Smooth muscle cell (in vitro differentiated cells): ENCODE data around the gene DCLRE1C. TPM values are rescaled to one million over a fixed set of nuclear protein-coding genes. Genes with fewer than 3 reads are reported as not detected.
"Not testable (repeated sequence)": the region's sequence is repeated elsewhere in the genome, so short reads cannot be mapped to it uniquely, and the experiment has no call there.

Experiments used
- DNase-seq: peaks from one replicate; lab custom pipeline; 2025; ENCODE audit not compliant: unreplicated experiment; lab: John Stamatoyannopoulos, UW
- H2AFZ ChIP-seq: fragments of 200-600 bp; sonication (generic); 2 replicates; pipeline ENCODE4 v1.6.0; 2016; ENCODE audit warnings: antibody characterized with exemption, low read depth, mild to moderate bottlenecking
- H3F3A ChIP-seq: fragments of 200-600 bp; sonication (generic); 2 replicates; pipeline ENCODE4 v1.6.0; 2017; ENCODE audit warnings: antibody characterized with exemption, low read depth
- H3K27ac ChIP-seq: fragments of 200-600 bp; sonication (generic); 2 replicates; pipeline ENCODE4 v1.5.1; 2016; ENCODE audit warnings: low read depth, mild to moderate bottlenecking
- H3K27me3 ChIP-seq: fragments of 200-600 bp; sonication (generic); 2 replicates; pipeline ENCODE4 v1.6.1; 2016; ENCODE audit warnings: low read depth, mild to moderate bottlenecking
- H3K36me3 ChIP-seq: fragments of 200-600 bp; sonication (generic); 2 replicates; pipeline ENCODE4 v1.5.1; 2016; ENCODE audit warnings: low read depth
- H3K4me1 ChIP-seq: fragments of 200-600 bp; sonication (generic); 2 replicates; pipeline ENCODE4 v1.5.1; 2016; ENCODE audit warnings: low read depth
- H3K4me2 ChIP-seq: fragments of 200-600 bp; sonication (generic); 2 replicates; pipeline ENCODE4 v1.6.0; 2016; ENCODE audit warnings: mild to moderate bottlenecking
- H3K4me3 ChIP-seq: fragments of 200-600 bp; sonication (generic); 2 replicates; pipeline ENCODE4 v1.5.1; 2016; ENCODE audit warnings: mild to moderate bottlenecking
- H3K79me2 ChIP-seq: fragments of 200-600 bp; sonication (generic); 2 replicates; pipeline ENCODE4 v1.6.0; 2016; ENCODE audit warnings: low read depth, mild to moderate bottlenecking
- H3K9ac ChIP-seq: fragments of 200-600 bp; sonication (generic); 2 replicates; pipeline ENCODE4 v1.6.0; 2016; ENCODE audit warnings: low read depth
- H3K9me3 ChIP-seq: fragments of 200-600 bp; sonication (generic); replicated peaks from 2 replicates; pipeline ENCODE4 v1.5.1; 2016; ENCODE audit warnings: low read depth
- H4K20me1 ChIP-seq: fragments of 200-600 bp; sonication (generic); 2 replicates; pipeline ENCODE4 v1.6.0; 2016; ENCODE audit warnings: low read depth
- WGBS: methylation state at CpG from one replicate; pipeline ENCODE4 v1.1.7; 2016; ENCODE audit warnings: low lambda C conversion rate; 5-methylcytosine and 5-hydroxymethylcytosine counted together
- polyA plus RNA-seq: library from polyadenylated mRNA; unstranded; fragments of >200 nt; fragmentation: Nextera tagmentation; extraction: Ambion mirVana; gene quantifications from 2 replicates; pipeline ENCODE4 v1.2.1, GENCODE V29; 2016
- total RNA-seq: library from RNA; depleted of rRNA; stranded (reverse); fragments of >200 nt; gene quantifications from 2 replicates; pipeline ENCODE4 v1.2.3, GENCODE V29; 2014
- TF ChIP-seq, protein P1 (sequence below): fragments of 200-600 bp; sonication (generic); IDR thresholded peaks from 2 replicates; pipeline ENCODE4 v1.5.1; 2017; ENCODE audit warnings: borderline replicate concordance, mild to moderate bottlenecking, antibody characterized with exemption; ENCODE audit not compliant: insufficient read depth, poor library complexity, severe bottlenecking

Gene DCLRE1C
- total and polyA plus RNA-seq, 2 experiments from 2014 or later, result 7.0 to 7.6 TPM

DNA sequence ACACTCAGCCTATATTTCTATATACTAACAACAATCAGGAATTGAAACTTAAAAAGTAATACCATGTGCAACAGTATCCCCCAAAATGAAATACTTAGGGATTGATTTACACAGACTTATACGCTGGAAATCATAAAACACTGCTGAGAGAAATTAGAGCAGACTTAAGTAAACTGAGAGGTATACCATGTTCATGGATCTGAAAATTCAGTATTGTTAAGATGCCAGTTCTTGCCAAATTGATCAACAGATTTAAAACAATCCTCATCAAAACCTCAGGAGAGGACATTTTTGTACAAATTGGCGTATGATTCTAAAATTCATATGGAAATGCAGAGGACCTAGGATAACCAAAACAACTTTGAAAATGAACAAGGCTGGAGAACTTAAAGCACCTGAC is 37.3 kb downstream of the DCLRE1C start:
- WGBS, result 99% methylated on average over 2 of the region's 2 CpGs
- Histone ChIP-seq H3K79me2 (no peaks in the 10 kb centered on the region), H3K36me3 (peaks cover 28% of the 10 kb centered on the region), H2AFZ (no peak overlapping the region), H3F3A (no peaks in the 10 kb centered on the region), H3K4me1 (no peaks in the 10 kb centered on the region), H3K4me3 (no peak overlapping the region), H3K4me2 (no peak overlapping the region), H3K27me3 (no peaks in the 10 kb centered on the region), H3K9ac (no peak overlapping the region), H3K27ac (no peak overlapping the region), H4K20me1 (no peaks in the 10 kb centered on the region), H3K9me3 (peaks cover 4% of the 10 kb centered on the region)
- TF ChIP-seq, protein P1, sequence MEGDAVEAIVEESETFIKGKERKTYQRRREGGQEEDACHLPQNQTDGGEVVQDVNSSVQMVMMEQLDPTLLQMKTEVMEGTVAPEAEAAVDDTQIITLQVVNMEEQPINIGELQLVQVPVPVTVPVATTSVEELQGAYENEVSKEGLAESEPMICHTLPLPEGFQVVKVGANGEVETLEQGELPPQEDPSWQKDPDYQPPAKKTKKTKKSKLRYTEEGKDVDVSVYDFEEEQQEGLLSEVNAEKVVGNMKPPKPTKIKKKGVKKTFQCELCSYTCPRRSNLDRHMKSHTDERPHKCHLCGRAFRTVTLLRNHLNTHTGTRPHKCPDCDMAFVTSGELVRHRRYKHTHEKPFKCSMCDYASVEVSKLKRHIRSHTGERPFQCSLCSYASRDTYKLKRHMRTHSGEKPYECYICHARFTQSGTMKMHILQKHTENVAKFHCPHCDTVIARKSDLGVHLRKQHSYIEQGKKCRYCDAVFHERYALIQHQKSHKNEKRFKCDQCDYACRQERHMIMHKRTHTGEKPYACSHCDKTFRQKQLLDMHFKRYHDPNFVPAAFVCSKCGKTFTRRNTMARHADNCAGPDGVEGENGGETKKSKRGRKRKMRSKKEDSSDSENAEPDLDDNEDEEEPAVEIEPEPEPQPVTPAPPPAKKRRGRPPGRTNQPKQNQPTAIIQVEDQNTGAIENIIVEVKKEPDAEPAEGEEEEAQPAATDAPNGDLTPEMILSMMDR, result no peak
- DNase-seq, result no peak

DNA sequence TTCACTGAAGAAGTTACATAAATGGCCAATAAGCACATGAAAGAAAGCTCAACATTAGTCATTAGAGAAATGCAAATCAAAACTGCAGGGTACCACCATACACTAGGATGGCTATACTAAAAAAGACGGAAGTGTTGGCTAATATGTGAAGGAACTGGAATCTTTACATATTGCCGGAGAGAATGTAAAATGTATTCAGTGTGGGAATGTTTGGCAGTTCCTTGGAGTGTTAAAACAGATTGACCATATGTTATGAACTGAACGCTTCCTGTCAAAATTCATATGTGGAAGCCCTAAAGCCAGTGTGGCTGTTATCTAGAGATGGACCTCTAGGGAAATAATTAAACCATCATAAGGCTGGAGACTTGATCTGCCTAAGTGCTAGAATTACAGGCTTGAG is 42.1 kb downstream of the DCLRE1C start:
- no peak overlapping the region for H2AFZ ChIP-seq
- no peak overlapping the region for H3K4me3 ChIP-seq
- peaks cover 4% of the 10 kb centered on the region for H3K9me3 ChIP-seq
- H3K27me3 ChIP-seq, result no peaks in the 10 kb centered on the region
- 97% methylated on average over 3 of the region's 3 CpGs for WGBS
- H3K9ac ChIP-seq, result no peak overlapping the region
- DNase-seq, result no peak
- H3K4me2 ChIP-seq, result no peak overlapping the region
- H3K4me1 ChIP-seq, result no peaks in the 10 kb centered on the region
- TF ChIP-seq, protein P1, result no peak
- no peaks in the 10 kb centered on the region for H3K79me2 ChIP-seq
- H4K20me1 ChIP-seq, result no peaks in the 10 kb centered on the region
- H3F3A ChIP-seq, result no peaks in the 10 kb centered on the region
- H3K27ac ChIP-seq, result no peak overlapping the region
- H3K36me3 ChIP-seq, result peaks cover 14% of the 10 kb centered on the region

DNA sequence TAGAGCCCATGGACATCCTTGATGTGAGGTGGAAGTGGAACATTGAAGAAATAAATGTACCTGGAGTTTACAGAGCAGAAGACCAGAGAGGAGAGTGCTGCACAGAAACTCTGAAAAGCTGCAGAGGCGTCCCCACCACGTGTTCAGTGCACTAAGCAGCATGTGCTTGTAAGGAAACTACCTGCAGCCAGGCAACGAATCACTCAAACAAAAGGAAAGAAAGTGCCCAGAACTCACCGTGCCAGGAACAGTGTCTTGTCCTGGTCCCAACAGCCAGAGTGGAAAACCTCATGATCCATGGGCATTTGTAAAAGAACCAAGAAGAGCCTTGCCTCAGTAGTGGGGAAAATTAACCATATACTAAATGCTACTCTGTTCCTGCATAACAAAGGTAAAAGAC is 42.9 kb downstream of the DCLRE1C start:
- Histone ChIP-seq H3K4me3 (no peak overlapping the region), H3F3A (no peaks in the 10 kb centered on the region), H3K79me2 (no peaks in the 10 kb centered on the region), H3K27me3 (no peaks in the 10 kb centered on the region), H3K9me3 (peaks cover 4% of the 10 kb centered on the region), H3K4me1 (no peaks in the 10 kb centered on the region), H3K36me3 (peaks cover 22% of the 10 kb centered on the region), H2AFZ (no peak overlapping the region), H3K9ac (no peak overlapping the region), H3K4me2 (no peak overlapping the region), H3K27ac (no peak overlapping the region), H4K20me1 (no peaks in the 10 kb centered on the region)
- DNase-seq, result no peak
- 93% methylated on average over 4 of the region's 4 CpGs for WGBS
- TF ChIP-seq, protein P1, result no peak

- no peaks in the 10 kb centered on the region for H3K9me3 ChIP-seq
- no peaks in the 10 kb centered on the region for H3K4me1 ChIP-seq
- H3K4me2 ChIP-seq, result no peak overlapping the region
- H3K27me3 ChIP-seq, result no peaks in the 10 kb centered on the region
- H3K36me3 ChIP-seq, result peaks cover 23% of the 10 kb centered on the region
- DNase-seq, result no peak
- H4K20me1 ChIP-seq, result no peaks in the 10 kb centered on the region
- H3K9ac ChIP-seq, result no peak overlapping the region
- WGBS, result 94% methylated on average over 2 of the region's 2 CpGs
- H2AFZ ChIP-seq, result no peak overlapping the region
- H3K4me3 ChIP-seq, result no peak overlapping the region
- H3F3A ChIP-seq, result no peaks in the 10 kb centered on the region
- H3K79me2 ChIP-seq, result no peaks in the 10 kb centered on the region
- TF ChIP-seq, protein P1, result no peak
- H3K27ac ChIP-seq, result no peak overlapping the region
These were observed 44.8 kb downstream of the DCLRE1C start for GRCh38 chr10:14909101-14909500.

GRCh38 chr10:14907591-14907990 is 46.3 kb downstream of the DCLRE1C start:
- not testable (repeated sequence) for H3K9ac ChIP-seq, H3K4me3 ChIP-seq, H3K27me3 ChIP-seq, H3K4me2 ChIP-seq, DNase-seq, H3F3A ChIP-seq, H3K9me3 ChIP-seq, H3K4me1 ChIP-seq, H3K79me2 ChIP-seq, H3K27ac ChIP-seq, H2AFZ ChIP-seq, H4K20me1 ChIP-seq
- over 99% methylated on average over 4 of the region's 4 CpGs for WGBS
- peaks cover 17% of the 10 kb centered on the region for H3K36me3 ChIP-seq
